ENCODE data around the gene RAB43. TPM values are rescaled to one million over a fixed set of nuclear protein-coding genes. Genes with fewer than 3 reads are reported as not detected.

RAB43 gene
- total RNA-seq, 1 donor from 2014 or later, result 58.0 TPM

GRCh38 chr3:129039271-129040038 lies 82.1 kb downstream of the RAB43 start:
- DNase-seq (ENCODE audit: low read depth), result no peak
- Histone ChIP-seq H3K4me3 (ENCODE audit: low read depth, low read length) (no peak overlapping the region), H3K27me3 (ENCODE audit: control insufficient read depth, insufficient read depth, low read length) (peaks cover 31% of the 10 kb centered on the region), H3K36me3 (ENCODE audit: control insufficient read depth, insufficient read depth, low read length) (no peaks in the 10 kb centered on the region)
- TF ChIP-seq, protein P1, sequence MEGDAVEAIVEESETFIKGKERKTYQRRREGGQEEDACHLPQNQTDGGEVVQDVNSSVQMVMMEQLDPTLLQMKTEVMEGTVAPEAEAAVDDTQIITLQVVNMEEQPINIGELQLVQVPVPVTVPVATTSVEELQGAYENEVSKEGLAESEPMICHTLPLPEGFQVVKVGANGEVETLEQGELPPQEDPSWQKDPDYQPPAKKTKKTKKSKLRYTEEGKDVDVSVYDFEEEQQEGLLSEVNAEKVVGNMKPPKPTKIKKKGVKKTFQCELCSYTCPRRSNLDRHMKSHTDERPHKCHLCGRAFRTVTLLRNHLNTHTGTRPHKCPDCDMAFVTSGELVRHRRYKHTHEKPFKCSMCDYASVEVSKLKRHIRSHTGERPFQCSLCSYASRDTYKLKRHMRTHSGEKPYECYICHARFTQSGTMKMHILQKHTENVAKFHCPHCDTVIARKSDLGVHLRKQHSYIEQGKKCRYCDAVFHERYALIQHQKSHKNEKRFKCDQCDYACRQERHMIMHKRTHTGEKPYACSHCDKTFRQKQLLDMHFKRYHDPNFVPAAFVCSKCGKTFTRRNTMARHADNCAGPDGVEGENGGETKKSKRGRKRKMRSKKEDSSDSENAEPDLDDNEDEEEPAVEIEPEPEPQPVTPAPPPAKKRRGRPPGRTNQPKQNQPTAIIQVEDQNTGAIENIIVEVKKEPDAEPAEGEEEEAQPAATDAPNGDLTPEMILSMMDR (IDR thresholded peaks at IDR 0.05; ENCODE audit: insufficient read depth, low read length, poor library complexity, severe bottlenecking), result no peak

DNA sequence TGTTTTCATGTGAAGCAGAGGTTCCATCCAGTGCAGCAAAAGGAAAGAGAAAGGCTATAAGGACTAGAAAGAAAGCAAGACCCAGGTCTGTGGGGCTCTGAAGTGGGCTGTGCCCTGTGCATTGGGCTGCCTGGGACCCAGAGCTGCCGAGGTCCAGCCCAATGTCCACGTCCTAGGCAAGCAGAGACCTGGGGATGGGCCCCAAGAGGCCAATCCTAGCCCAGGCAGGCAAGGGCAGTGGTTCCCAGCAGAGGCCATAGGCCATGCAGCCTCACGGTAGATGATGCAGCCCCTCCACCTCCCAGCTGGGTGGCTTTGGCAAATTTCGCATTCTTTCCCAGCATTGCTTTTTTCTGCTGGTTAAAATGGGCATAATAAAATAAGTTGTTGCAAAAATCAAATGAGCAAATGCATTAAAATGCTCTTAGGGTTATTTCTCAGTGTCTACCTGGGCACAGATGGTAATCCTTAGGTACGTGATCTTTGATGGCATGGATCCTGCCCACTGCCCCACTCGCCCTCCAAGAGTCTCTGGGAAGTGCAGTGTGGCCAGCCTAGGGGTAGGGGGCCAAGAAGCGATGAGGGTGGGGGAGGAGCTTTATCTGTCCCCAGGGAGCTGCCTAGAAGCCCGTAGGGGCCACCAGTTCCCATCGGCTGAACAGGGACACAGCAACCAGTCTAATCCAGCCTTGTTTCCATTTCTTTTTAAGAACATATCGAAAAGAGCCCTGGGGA lies 83.3 kb downstream of the RAB43 start:
- H3K27me3 ChIP-seq (ENCODE audit: control insufficient read depth, insufficient read depth, low read length), result peaks cover 35% of the 10 kb centered on the region
- H3K36me3 ChIP-seq (ENCODE audit: control insufficient read depth, insufficient read depth, low read length), result no peaks in the 10 kb centered on the region
- no peak for DNase-seq (ENCODE audit: low read depth)
- TF ChIP-seq, protein P1 (IDR thresholded peaks at IDR 0.05; ENCODE audit: insufficient read depth, low read length, poor library complexity, severe bottlenecking), result no peak
- no peak overlapping the region for H3K4me3 ChIP-seq (ENCODE audit: low read depth, low read length)

Other genes with a start within 250 kb of the RAB43 start
- gene ACAD9, start 242.2 kb downstream of the RAB43 start, total RNA-seq, result 32.9 and 38.1 TPM in 2 replicates
- 0.50 and 1.7 TPM in 2 replicates for gene CFAP92, start 127.7 kb downstream of the RAB43 start, total RNA-seq
- gene EFCC1, start 120.5 kb downstream of the RAB43 start, total RNA-seq, result 0.14 TPM in 1 of 2 replicates, not detected in the other
- not detected in 2 replicates for gene GP9, start 61.0 kb downstream of the RAB43 start, total RNA-seq
- 21.2 and 27.7 TPM in 2 replicates for gene ISY1, start 39.3 kb upstream of the RAB43 start, total RNA-seq
- gene CNBP, start 62.1 kb upstream of the RAB43 start, total RNA-seq, result 256 and 271 TPM in 2 replicates
- gene COPG1, start 127.8 kb upstream of the RAB43 start, total RNA-seq, result 159 and 173 TPM in 2 replicates
- gene HMCES, start 157.1 kb upstream of the RAB43 start, total RNA-seq, result 30.1 and 31.4 TPM in 2 replicates

All from kidney epithelial cell (primary cell).